Body of pancreas (tissue), 4 donors: ENCODE results near the gene DDX6.

Experiments
- POLR2A ChIP-seq, 3 donors: fragments of 450-650 bp; IDR thresholded peaks; one replicate each; pipeline ENCODE4 v1.6.1; 2016; ENCODE audit warnings: antibody characterized with exemption in 3 of 3, mild to moderate bottlenecking in 2 of 3
- TF ChIP-seq, protein P1 (sequence below), 7 experiments: fragments of 450-650 bp in 4 of 7; fragments of 200-600 bp in 3 of 7; sonication (generic) in 3 of 7; IDR thresholded peaks; one replicate each; pipeline ENCODE4 v1.5.1; 2016 to 2019; ENCODE audit warnings: antibody characterized with exemption in 7 of 7

DNA sequence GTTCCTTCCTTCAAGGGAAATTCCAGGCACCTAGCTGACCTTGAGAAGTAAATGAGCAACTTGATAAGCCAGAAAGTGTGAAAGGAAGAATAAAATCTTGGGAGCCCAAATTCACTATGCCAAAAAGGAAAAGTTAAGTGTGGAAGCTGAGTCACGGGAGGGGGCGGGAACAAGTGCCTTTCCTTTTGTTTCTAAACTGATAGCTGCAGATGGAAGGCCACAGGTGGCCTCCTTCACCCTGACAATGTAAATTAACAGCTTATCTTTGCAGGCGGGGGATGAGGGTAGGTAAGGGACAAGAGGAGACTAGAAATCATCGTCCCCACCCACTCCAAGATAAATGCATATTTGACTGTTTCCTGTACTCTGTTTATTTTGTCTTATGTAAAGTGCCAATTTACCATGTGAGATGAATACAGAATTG lies 75.1 kb downstream of the DDX6 start:
- TF ChIP-seq, protein P1, sequence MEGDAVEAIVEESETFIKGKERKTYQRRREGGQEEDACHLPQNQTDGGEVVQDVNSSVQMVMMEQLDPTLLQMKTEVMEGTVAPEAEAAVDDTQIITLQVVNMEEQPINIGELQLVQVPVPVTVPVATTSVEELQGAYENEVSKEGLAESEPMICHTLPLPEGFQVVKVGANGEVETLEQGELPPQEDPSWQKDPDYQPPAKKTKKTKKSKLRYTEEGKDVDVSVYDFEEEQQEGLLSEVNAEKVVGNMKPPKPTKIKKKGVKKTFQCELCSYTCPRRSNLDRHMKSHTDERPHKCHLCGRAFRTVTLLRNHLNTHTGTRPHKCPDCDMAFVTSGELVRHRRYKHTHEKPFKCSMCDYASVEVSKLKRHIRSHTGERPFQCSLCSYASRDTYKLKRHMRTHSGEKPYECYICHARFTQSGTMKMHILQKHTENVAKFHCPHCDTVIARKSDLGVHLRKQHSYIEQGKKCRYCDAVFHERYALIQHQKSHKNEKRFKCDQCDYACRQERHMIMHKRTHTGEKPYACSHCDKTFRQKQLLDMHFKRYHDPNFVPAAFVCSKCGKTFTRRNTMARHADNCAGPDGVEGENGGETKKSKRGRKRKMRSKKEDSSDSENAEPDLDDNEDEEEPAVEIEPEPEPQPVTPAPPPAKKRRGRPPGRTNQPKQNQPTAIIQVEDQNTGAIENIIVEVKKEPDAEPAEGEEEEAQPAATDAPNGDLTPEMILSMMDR (IDR thresholded peaks at IDR 0.05), result no peak
- TF ChIP-seq POLR2A (IDR thresholded peaks at IDR 0.05), result no peak
